Colonic mucosa (tissue), 4 donors: Measurements from ENCODE around the gene TRIM68. TPM values are rescaled to one million over a fixed set of nuclear protein-coding genes. Genes with fewer than 3 reads are reported as not detected.

Experiments used
- DNase-seq: peaks from one replicate; pipeline ENCODE4 v3.0.0-alpha.2; 2020
- H3K27ac ChIP-seq: fragments of 200-600 bp; one replicate; pipeline ENCODE4 v1.8.0; 2021
- H3K27me3 ChIP-seq: fragments of 200-600 bp; one replicate; pipeline ENCODE4 v1.8.0; 2021
- H3K36me3 ChIP-seq: fragments of 200-600 bp; one replicate; pipeline ENCODE4 v1.8.0; 2021
- H3K4me1 ChIP-seq: fragments of 200-600 bp; one replicate; pipeline ENCODE4 v1.8.0; 2021; ENCODE audit warnings: mild to moderate bottlenecking
- H3K4me3 ChIP-seq: fragments of 200-600 bp; one replicate; pipeline ENCODE4 v1.8.0; 2021
- H3K9ac ChIP-seq, 2 donors: one replicate each; pipeline ENCODE4 v1.7.0; 2013; ENCODE audit warnings: control low read depth in 2 of 2, low read depth in 2 of 2, low read length in 2 of 2
- H3K9me3 ChIP-seq: fragments of 200-600 bp; one replicate; pipeline ENCODE4 v1.8.0; 2021
- intact Hi-C: fragments of 100-400 bp; cut with DNase I; formaldehyde crosslinking; loops from one replicate; pipeline ENCODE4 v1.14.1; 2022
- total RNA-seq, 2 donors: library from RNA; stranded (reverse); fragmentation: NEBNext Ultra II Directional in 1 of 2; extraction: Animal tissue kit (Norgen Biotek cat#: 25700) in 1 of 2; gene quantifications; one replicate each; pipeline ENCODE4 v1.2.1, GENCODE V29; 2021
- TF ChIP-seq, protein P1 (sequence below): fragments of 200-600 bp; IDR thresholded peaks from one replicate; pipeline ENCODE4 v1.8.0; 2022; ENCODE audit warnings: antibody characterized with exemption, mild to moderate bottlenecking
- donor health status: healthy.
- donor health status: DM: no; HTN: no; CAD: no.
- donor health status: DM: no; HTN: no; CAD: no.

TRIM68 gene
- total RNA-seq, 2 donors from 2014 or later, result 13.9 to 20.0 TPM

GRCh38 chr11:4560467-4560866 is 47.6 kb downstream of the TRIM68 start:
- TF ChIP-seq, protein P1, sequence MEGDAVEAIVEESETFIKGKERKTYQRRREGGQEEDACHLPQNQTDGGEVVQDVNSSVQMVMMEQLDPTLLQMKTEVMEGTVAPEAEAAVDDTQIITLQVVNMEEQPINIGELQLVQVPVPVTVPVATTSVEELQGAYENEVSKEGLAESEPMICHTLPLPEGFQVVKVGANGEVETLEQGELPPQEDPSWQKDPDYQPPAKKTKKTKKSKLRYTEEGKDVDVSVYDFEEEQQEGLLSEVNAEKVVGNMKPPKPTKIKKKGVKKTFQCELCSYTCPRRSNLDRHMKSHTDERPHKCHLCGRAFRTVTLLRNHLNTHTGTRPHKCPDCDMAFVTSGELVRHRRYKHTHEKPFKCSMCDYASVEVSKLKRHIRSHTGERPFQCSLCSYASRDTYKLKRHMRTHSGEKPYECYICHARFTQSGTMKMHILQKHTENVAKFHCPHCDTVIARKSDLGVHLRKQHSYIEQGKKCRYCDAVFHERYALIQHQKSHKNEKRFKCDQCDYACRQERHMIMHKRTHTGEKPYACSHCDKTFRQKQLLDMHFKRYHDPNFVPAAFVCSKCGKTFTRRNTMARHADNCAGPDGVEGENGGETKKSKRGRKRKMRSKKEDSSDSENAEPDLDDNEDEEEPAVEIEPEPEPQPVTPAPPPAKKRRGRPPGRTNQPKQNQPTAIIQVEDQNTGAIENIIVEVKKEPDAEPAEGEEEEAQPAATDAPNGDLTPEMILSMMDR, result no peak
- H3K36me3 ChIP-seq, result no peaks in the 10 kb centered on the region
- no peaks in the 10 kb centered on the region for H3K4me1 ChIP-seq
- no peak overlapping the region for H3K27ac ChIP-seq
- intact Hi-C loops, result no loop called here
- H3K27me3 ChIP-seq, result no peaks in the 10 kb centered on the region
- no peaks in the 10 kb centered on the region for H3K9me3 ChIP-seq
- no peak for DNase-seq
- H3K9ac ChIP-seq, result no peak overlapping the region
- H3K4me3 ChIP-seq, result no peak overlapping the region

DNA sequence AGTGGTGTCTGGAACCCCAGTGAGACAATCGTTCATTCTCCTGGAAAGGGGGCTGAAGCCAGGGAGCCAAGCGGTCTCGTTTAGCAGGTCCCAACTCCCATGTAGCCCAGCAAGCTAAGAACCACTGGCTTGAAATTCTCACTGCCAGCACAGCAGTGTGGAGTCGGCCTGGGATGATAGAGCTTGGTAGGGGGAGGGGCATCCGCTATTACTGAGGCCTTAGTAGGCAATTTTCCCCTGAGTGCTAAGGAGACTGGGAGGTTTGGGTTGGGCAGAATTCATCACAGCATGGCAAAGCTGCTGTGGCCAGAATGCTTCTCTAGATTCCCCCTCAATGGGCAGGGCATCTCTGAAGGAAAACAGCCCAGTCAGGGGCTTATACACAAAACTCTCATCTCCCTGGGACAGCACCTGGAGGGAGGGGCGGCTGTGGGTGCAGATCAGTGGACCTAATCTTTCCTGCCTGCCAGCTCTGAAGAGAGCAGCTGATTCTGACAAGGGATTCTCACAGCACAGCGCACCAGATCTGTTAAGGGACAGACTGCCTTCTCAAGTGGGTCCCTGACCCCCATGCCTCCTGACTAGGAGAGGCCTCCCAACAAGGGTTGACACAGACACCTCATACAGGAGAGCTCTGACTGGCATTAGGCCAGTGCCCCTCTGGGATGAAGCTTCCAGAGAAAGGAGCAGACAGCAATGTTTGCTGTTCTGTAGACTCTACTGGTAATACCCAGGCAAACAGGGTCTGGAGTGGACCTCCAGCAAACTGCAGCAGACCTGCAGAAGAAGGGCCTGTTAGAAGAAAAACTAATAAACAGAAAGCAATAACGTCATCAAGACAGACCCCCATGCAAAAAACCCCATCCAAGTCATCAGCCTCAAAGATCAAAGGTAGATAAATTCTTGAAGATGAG is 48.2 kb downstream of the TRIM68 start:
- H3K4me3 ChIP-seq, result no peak overlapping the region
- H3K4me1 ChIP-seq, result no peaks in the 10 kb centered on the region
- no peaks in the 10 kb centered on the region for H3K9me3 ChIP-seq
- H3K27me3 ChIP-seq, result no peaks in the 10 kb centered on the region
- no peak for DNase-seq
- intact Hi-C loops, result no loop called here
- no peak overlapping the region for H3K27ac ChIP-seq
- TF ChIP-seq, protein P1, result no peak
- no peaks in the 10 kb centered on the region for H3K36me3 ChIP-seq
- no peak overlapping the region for H3K9ac ChIP-seq

DNA sequence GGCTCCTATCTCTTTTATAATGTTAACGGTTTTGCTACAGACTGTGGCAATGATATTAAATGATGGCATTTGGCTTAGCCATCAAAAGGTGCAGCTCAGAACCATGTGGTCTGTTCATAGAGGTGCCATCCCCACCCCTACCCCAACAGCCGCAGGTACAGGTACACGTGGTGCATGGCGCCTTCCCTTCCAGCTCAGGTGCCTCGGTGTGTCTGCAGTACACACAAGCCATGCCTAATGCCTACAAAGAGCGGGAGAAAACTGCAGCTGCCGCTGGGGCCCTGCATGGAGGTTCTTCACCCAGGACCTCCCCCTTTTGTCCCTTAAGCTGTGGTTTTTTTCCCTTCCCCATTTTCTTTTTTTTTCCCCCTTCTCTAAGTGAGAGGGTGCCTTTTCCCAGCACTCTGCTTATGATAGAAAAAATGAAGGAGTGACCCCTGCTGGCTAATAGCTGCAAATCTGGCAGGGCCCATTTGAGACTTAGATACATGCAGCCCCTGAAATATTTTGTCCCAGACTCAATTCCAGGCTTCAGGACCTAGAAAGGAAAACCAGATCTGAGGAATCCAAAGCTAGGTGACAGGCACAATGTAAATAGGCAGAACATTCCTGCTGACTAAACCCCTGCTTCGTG is 56.6 kb downstream of the TRIM68 start:
- Histone ChIP-seq H3K4me3 (no peak overlapping the region), H3K4me1 (no peaks in the 10 kb centered on the region), H3K36me3 (no peaks in the 10 kb centered on the region), H3K9me3 (no peaks in the 10 kb centered on the region), H3K27ac (no peak overlapping the region), H3K27me3 (no peaks in the 10 kb centered on the region), H3K9ac (no peak overlapping the region)
- intact Hi-C loops, result no loop called here
- TF ChIP-seq, protein P1, result no peak
- no peak for DNase-seq

Other genes starting within 250 kb of the TRIM68 start
- gene OR52B4, start 239.8 kb downstream of the TRIM68 start, total RNA-seq, result not detected
- 10 to 100 TPM; 23.1 to 25.8 TPM for gene TRIM21, start 214.5 kb downstream of the TRIM68 start, total RNA-seq
- gene OR52K2, start 158.9 kb downstream of the TRIM68 start, total RNA-seq, result not detected
- gene OR52K1, start 125.6 kb downstream of the TRIM68 start, total RNA-seq, result not detected
- gene OR52M1, start 63.0 kb downstream of the TRIM68 start, total RNA-seq, result not detected
- not detected for gene OR52I2, start 26.5 kb downstream of the TRIM68 start, total RNA-seq
- not detected for gene OR52I1, start 14.2 kb downstream of the TRIM68 start, total RNA-seq
- gene OR51D1, start 29.2 kb upstream of the TRIM68 start, total RNA-seq, result not detected
- gene OR51E1, start 35.8 kb upstream of the TRIM68 start, total RNA-seq, result 1 to 10 TPM in 1 of 2 donors, under 1 TPM in 1; 0.22 to 1.0 TPM
- under 1 TPM; 0.30 to 0.74 TPM for gene OR51E2, start 89.6 kb upstream of the TRIM68 start, total RNA-seq
- gene MMP26, start 96.6 kb upstream of the TRIM68 start, total RNA-seq, result not detected
- not detected for gene OR51F1, start 161.7 kb upstream of the TRIM68 start, total RNA-seq
- gene OR52R1, start 196.1 kb upstream of the TRIM68 start, total RNA-seq, result not detected
- gene OR51F2, start 213.1 kb upstream of the TRIM68 start, total RNA-seq, result not detected
- gene OR51S1, start 241.0 kb upstream of the TRIM68 start, total RNA-seq, result not detected